Fibroblast of skin of right quadriceps (primary cell): ENCODE measurements around the gene P2RY6.

ENCODE experiments used
- DNase-seq: peaks from one replicate; pipeline ENCODE4 v3.0.0-alpha.2; 2013

The P2RY6 gene

GRCh38 chr11:73340164-73340563, 68.0 kb downstream of the P2RY6 start:
- DNase-seq = no peak

GRCh38 chr11:73342633-73343032, 70.5 kb downstream of the P2RY6 start:
- DNase-seq = no peak

GRCh38 chr11:73343076-73343873, 71.1 kb downstream of the P2RY6 start:
- DNase-seq = no peak

GRCh38 chr11:73344191-73344607, 72.1 kb downstream of the P2RY6 start:
- DNase-seq = no peak

- no peak for DNase-seq
Measured at GRCh38 chr11:73345481-73346160, 73.5 kb downstream of the P2RY6 start.

- DNase-seq = no peak
Measured at GRCh38 chr11:73346186-73346935, 74.2 kb downstream of the P2RY6 start.

- DNase-seq = no peak
Measured at GRCh38 chr11:73347067-73347466, 74.9 kb downstream of the P2RY6 start.
